ENCODE measurements around the gene VPS45.
A peak's percentile ranks its signal among the peaks of the same experiment; 100 is the strongest.
"Not testable (repeated sequence)": the region's sequence is repeated elsewhere in the genome, so short reads cannot be mapped to it uniquely, and the experiment has no call there.

Gene VPS45

DNA sequence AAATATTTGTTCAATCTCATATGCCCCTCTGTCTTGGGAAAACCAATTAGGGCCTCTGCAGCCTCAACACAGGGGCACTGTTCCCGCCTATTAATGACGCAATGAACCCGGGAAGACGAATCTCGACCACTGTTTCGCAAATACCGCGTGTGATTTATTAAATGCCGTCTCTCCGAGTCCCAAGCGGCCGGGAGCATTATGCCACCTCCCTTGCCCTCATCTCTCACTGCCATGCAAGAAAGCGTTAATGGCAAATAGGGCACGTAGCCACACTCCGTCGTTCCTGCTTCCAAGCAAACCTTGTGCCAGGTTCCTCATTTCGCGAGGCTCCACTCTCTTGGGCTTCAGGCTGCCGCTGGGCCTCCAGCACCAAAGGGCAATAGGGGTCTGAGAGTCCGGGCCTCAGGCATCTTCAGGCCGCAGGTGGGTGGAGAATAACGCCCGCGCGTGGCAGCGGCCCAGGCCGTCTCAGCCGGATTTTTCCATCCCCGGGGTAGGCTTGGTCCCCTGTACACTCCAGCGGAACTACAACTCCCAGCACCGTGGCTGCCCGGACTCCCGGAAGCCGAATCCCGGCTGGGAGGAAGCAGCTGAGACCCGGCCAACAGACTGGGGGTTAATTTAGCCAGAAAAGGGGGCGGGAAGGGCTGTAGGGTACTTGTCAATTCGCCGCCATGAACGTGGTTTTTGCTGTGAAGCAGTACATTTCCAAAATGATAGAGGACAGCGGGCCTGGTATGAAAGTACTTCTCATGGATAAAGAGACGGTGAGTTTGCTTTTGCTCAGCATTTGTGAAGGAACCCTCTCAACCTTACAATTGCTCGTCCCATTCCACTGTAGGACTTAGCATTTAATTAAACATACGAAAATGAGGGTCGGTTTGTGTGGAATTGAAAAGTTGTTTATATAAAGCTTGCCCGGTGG lies at the start of gene VPS45:
VPS45 (plus strand) TSS at position 593 of the 925 bp plus-strand sequence; CDS start at position 675, 82 bp downstream.
- peak; percentile 70 for DNase-seq

GRCh38 chr1:150018165-150018564 lies 49.4 kb upstream of the VPS45 start:
- no peak for DNase-seq

DNA sequence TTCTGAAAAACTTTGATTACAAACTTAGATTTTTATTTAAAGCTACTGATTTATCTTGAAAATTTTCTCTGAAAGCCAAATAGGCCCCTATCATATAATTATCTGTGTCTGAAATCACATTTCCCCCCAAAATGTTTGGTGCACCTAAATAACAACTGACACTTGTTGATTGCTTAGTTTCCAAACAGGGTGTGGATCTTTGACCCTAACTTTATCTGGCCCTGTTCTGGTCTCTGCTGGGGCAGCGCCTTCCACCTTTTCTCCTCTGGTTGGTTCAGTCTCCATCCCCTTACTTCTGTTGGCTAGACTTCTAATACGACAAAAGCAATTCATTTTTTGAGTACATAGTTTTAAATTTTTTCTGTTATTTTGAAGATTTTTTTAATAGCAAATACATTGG lies 46.9 kb upstream of the VPS45 start:
- no peak for DNase-seq

- DNase-seq: no peak
These were observed 46.3 kb upstream of the VPS45 start for GRCh38 chr1:150021191-150021694.

GRCh38 chr1:150022357-150022756 lies 45.2 kb upstream of the VPS45 start:
- no peak for DNase-seq

- no peak for DNase-seq
These were observed 43.4 kb upstream of the VPS45 start for GRCh38 chr1:150024156-150024555.

DNA sequence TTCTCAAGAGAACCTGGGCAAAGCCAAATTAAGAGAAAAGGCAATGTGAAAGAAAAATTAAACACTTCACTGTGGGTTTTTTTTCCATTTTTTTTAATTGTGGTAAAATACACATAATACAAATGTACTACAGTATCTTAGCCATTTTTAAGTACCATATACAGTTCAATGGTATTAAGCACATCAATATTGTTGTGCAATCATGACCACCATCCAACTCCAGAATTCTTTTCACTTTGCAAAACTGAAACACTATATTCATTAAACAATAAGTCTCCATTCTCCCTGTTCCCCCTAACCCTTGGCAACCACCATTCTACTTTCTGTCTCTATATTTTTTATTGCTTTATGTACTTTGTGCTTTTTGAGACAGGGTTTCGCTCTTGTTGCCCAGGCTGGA lies 39.3 kb upstream of the VPS45 start:
- no peak for DNase-seq

DNA sequence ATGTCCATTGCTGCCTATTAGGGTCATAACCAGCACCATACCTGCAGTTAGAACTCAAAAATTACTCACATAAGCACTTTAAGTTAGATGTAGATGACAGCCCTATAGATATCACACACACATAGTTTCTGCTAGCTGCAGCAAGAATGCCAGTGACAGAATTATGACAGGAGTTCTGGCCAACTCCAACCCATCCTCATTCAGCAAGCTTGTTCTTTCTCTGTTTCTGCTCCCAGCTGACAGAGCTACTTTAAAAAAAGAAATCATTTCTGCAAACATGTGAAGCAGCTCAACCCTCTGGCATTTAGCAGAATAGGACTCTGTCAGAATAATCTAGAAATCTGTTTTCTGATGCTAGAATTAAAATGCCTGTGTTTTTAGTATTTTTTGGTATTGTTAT lies 33.2 kb upstream of the VPS45 start:
- DNase-seq: no peak

DNA sequence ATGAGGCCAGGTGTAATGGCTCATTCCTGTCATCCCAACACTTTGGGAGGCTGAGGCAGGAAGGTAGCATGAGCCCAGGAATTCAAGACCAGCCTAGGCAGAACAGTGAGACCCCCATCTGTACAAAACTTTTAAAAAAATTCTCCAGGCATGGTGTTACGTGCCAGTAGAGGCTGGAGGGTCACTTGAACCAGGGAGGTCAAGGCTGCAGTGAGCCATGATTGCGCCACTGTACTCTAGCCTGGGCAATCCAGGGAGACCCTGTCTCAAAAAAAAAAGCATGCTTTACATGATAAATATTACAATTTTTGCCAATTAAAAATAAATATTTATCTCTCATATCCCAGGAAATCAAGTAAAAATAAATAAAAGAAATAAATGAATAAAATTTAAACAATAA lies 17.6 kb upstream of the VPS45 start:
- no peak for DNase-seq

DNA sequence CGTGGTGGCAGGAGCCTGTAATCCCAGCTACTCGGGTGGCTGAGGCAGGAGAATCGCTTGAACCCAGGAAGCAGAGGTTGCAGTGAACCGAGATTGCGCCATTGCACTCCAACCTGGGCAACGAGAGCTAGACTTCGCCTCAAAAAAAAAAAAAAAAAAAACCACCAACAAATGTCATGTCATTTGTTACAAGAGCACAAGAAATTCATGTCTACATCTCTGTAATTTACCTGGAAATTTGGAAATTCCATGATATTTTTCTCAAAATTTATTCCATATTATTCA lies 16.5 kb upstream of the VPS45 start:
- no peak for DNase-seq

DNA sequence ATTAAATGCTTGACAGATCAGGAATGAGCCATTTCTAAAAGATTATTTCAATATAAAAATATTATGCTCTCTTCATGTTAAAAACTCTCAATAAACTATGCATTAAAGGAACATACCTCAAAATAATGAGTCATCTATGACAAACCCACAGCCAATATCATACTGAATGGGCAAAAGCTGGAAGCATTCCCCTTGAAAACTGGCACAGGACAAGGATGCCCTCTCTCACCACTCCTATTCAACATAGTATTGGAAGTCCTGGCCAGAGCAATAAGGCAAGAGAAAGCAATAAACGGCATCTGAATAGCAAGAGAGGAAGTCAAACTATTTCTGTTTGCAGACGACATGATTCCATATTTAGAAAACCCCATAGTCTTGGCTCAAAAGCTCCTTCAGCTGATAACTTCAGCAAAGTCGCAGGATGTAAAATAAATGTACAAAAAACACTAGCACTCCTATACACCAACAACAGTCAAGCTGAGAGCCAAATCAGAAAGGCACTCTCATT lies 15.6 kb upstream of the VPS45 start:
- not testable (repeated sequence) for DNase-seq

DNA sequence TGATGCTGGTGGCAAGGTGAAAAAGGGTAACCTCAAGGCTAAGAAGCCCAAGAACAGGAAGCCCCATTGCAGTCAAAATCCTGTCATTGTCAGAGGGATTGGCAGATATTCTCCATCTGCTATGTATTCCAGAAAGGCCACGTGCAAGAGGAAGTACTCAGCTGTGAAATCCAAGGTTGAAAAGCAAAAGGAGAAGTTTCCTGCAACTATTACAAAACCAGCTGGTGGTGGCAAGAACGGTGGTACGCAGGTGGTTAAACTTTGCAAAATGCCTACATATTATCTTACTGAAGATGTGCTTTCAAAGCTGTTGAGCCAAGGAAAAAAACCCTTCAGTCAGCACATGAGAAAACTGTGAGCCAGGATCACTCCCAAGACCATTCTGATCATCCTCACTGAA lies 13.7 kb upstream of the VPS45 start:
- DNase-seq: no peak

DNA sequence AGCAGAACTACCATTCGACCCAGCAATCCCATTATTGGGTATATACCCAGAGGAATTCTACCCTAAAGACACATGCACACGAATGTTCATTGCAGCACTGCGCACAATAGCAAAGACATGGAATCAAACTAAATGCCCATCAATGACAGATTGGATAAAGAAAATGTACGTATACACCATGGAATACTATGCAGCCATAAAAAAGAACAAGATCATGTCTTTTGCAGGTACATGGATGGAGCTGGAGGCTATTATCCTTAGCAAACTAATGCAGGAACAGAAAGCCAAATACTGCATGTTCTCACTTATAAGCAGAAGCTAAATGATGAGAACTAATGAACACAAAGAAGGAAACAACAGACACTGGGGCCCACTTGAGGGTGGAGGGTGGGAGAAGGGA lies 12.1 kb upstream of the VPS45 start:
- DNase-seq: not testable (repeated sequence)

DNA sequence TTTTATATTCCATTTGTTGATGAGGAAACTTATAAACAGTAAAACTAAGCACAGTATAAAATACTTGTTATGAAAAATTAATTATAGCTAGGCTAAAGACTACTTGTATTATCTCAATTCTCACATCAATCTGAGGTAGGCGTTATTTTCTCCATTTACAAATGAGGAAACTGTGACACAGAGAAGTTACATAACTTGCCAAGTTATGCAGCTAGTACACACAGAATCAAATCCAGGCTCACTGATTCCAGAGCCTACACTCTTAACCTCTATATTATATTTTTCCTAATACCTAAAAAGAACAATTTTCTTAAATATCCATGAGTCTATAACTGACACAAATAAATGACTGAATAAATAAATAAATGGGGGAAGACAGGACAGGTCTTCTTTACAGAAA lies 11.2 kb upstream of the VPS45 start:
- no peak for DNase-seq

DNA sequence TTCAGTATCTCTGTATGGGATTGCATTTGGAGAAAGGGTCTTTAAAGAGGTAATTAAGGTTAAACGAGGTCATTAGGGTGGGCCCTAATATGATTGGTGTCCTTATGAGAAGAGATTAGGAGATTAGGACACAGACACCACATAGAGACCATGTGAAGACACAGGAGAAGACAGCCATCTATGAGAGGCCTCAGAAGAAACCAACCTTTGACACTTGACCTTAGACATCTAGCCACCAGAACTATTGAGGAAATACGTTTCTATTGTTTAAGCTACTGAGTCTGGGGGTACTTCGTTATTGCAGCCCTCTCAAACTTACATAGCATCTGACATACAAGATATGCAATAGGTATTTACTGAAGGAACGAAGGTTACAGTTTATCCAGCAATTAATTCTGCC lies 7.3 kb upstream of the VPS45 start:
- no peak for DNase-seq

DNA sequence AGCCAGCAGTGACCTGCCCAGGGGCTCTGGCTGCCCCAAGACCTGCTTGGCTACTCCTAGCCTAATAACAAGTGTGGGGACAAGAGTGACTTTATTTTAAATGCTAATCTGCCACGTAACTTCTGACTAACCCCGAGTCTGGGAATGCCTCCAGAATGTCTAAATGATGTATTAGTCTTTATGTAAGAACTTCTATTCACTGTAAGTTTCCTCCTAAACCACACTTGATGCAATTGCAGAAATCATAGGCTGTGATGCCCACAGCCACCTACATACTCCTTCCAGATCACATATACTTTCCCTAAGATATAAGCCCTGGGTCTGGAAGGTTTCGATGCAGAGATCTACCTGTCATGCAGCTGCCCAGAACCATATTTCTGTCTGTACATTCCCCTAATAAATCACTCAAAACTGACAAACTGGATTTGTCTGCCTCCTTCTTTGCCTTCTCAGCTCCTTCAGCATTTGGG lies 5.9 kb upstream of the VPS45 start:
- DNase-seq: no peak

DNA sequence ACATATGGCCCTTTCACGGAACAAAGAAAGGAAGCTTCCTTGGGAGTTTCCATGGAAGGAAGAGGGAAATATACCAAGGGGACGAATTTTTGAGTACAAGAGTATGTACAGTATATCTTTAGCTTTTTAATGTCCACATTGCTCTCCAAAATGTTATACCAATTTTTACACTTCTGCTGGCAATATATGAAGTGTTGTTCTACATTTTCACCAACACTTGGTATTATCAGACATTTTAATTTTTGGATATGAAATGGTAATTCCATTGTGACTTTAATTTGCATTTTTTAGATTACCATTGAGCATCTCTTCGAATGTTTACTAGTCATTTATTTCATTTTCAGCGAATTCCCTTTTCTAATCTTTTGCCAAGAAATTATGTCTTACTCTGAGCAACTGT lies 5.5 kb upstream of the VPS45 start:
- no peak for DNase-seq

DNA sequence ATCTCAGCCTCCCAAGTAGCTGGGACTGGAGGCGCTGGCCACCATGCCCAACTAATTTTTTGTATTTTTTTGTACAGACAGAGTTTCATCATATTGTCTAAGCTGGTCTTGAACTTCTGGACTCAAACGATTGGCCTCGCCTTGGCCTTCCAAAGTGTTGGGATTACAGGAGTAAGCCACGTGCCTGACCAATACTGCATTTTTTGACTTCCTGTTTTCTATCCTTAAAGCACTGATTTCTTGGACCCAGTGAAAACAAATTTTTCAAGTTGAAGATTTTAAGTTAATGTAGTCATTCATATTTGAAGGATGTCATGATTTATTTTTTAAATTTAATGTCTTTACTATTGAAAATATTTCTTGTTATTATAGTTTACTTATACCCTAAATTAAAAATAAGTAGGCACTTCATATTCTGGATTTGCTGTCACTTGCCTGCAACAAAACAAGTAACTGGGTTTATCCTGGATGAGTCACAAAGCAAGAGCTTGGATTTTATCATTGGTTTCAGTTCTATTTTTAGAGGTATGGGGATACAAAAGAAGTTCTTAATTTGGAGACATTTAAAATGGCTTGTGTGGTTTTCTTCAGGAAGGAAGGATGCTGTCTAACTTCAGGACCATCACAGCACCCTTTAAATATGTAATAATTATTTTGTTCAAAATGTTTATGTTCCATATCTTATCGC lies 2.2 kb upstream of the VPS45 start:
- no peak for DNase-seq

DNA sequence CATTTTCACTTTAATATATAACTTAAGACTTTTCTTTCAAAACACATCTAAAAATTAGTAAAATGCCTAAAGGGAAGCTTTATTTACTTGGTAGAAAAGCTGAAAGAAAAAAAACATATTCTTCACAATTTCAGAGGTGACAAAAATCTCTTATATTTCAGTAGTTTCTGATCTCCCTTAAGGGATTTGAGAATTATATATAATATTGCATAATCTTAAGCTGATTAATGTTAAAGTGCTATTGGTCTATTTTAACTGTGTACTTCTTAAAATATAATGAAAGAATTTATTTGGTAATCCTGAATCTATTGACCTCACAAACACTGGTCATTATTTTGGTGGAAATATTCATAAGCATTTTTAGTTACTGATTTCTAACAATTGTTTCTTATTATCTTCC lies 1.2 kb upstream of the VPS45 start:
- no peak for DNase-seq

- DNase-seq: peak; percentile 19
These were observed 765 bp upstream of the VPS45 start for GRCh38 chr1:150066838-150067183.

- no peak for DNase-seq
These were observed 496 bp downstream of the VPS45 start for GRCh38 chr1:150068109-150068435.

DNA sequence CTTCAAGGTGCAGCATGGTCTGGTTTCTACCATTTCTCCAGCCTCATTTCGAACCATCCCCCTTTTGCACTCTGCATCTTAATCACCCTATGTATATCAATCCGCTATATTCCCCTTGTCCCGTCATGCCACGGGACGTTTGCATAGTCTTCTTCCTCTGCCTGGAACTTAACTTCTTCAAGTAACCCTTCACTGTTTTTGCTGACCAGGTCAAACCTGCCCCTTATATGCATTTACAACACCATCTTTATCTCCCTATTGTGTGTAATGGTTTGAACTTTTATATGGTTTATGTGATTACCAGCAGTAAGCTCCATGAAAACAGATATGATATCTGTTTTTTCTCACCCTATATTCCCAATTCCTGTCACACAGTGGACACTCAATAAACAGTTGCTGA lies 2.3 kb downstream of the VPS45 start:
- no peak for DNase-seq

DNA sequence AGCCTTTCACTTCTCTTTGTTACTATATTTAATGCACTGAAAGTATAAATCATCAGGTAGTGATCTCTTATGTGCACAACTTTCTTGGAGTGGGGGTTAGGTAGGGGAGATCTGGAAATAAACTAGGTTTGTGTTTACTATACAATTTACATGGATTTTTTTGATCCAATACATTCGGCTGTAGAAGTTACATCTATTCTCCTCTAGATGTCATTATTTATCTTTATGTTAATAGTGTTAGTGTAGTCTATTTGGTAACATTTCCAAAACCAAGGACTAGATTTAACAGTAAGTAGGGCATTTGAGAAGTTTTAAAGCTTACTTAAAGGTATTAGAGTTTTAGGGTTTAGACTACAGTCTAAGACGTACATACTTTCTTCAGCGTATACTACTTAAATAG lies 5.4 kb downstream of the VPS45 start:
- DNase-seq: no peak

DNA sequence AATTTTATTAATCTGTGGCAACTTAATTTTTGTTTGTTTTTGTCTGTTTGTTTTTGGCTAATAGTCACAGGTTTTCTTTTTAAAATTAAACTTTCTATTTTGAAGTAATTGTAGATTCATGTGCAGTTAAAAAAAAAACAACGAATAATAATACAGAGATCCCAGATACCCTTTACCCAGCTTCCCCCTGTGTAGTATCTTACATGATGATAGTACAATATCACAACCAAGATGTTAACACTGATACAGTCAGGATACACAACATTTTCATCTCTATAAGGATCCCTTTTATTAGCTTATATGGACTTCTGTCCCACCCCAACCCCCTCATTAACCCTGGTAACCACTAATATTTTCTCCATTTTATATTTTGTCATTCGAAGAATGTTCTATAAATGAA lies 5.9 kb downstream of the VPS45 start:
- DNase-seq: no peak

Data from activated CD4-positive, alpha-beta T cell treated with anti-CD3 and anti-CD28 coated beads, Interleukin-2, amount 50 U/mL, for 1 hour (primary cell).